Esophagus muscularis mucosa (tissue), 4 donors: ENCODE results near the gene KPNA4.

ENCODE experiments used
- CTCF ChIP-seq, 3 experiments: fragments of 200-600 bp in 2 of 3; fragments of 450-650 bp in 1 of 3; sonication (generic) in 2 of 3; IDR thresholded peaks; one replicate each; pipeline ENCODE4 v1.5.1; 2017 to 2019; ENCODE audit warnings: antibody characterized with exemption in 3 of 3, mild to moderate bottlenecking in 2 of 3, moderate library complexity in 1 of 3
- EP300 ChIP-seq: sonication (generic); formaldehyde crosslinking; IDR thresholded peaks from one replicate; pipeline ENCODE4 v1.6.1; 2017; ENCODE audit warnings: antibody characterized with exemption
- POLR2A ChIP-seq: fragments of 450-650 bp; IDR thresholded peaks from one replicate; pipeline ENCODE4 v1.6.1; 2017; ENCODE audit warnings: antibody characterized with exemption, moderate library complexity, mild to moderate bottlenecking, low read depth
- POLR2AphosphoS5 ChIP-seq, 2 donors: sonication (generic); formaldehyde crosslinking; IDR thresholded peaks; one replicate each; pipeline ENCODE4 v1.6.1; 2017; ENCODE audit warnings: antibody characterized with exemption in 2 of 2

- TF ChIP-seq CTCF (IDR thresholded peaks at IDR 0.05) (no peak), POLR2A (no peak), POLR2AphosphoS5 (IDR thresholded peaks at IDR 0.05) (no peak), EP300 (no peak)
Observed at GRCh38 chr3:160575589-160575988, 10.2 kb upstream of the KPNA4 start.
